Measurements from ENCODE around the gene SH2D1A. TPM values are rescaled to one million over a fixed set of nuclear protein-coding genes. Genes with fewer than 3 reads are reported as not detected.
A peak's percentile ranks its signal among the peaks of the same experiment; 100 is the strongest.

SH2D1A gene
- total RNA-seq, 6 donors from 2014 or later = 0.44 to 11.0 (median 1.5) TPM

- H3K27me3 ChIP-seq = no peaks in the 10 kb centered on the region
- H3K4me3 ChIP-seq = no peak overlapping the region
- no peak for ATAC-seq (ENCODE audit: low FRiP score in 2 of 2)
- TF ChIP-seq CTCF (IDR thresholded peaks at IDR 0.05) (no peak), POLR2AphosphoS5 (IDR thresholded peaks at IDR 0.05) (no peak), EP300 (IDR thresholded peaks at IDR 0.05) (no peak), POLR2A (IDR thresholded peaks at IDR 0.05) (no peak)
- H3K9me3 ChIP-seq = no peaks in the 10 kb centered on the region
- H3K36me3 ChIP-seq = no peaks in the 10 kb centered on the region
- no peaks in the 10 kb centered on the region for H3K4me1 ChIP-seq
- WGBS, 2 donors = 69 to 85% methylated on average over 4 of the region's 4 CpGs
- DNase-seq = no peak
- no peak overlapping the region for H3K27ac ChIP-seq
These were observed 2.1 kb upstream of the SH2D1A start for GRCh38 chrX:124344246-124344645.

- ATAC-seq (ENCODE audit: low FRiP score in 2 of 2) (no peak), DNase-seq (no peak)
- peak overlapping the region in 2 of 4 donors; percentile 36 to 71 for H3K27ac ChIP-seq
- H3K9me3 ChIP-seq = no peaks in the 10 kb centered on the region
- H3K27me3 ChIP-seq = no peaks in the 10 kb centered on the region
- TF ChIP-seq EP300 (IDR thresholded peaks at IDR 0.05) (no peak), CTCF (IDR thresholded peaks at IDR 0.05) (no peak), POLR2A (IDR thresholded peaks at IDR 0.05) (no peak), POLR2AphosphoS5 (IDR thresholded peaks at IDR 0.05) (no peak)
- H3K4me1 ChIP-seq = no peaks in the 10 kb centered on the region
- no peaks in the 10 kb centered on the region for H3K36me3 ChIP-seq
- H3K4me3 ChIP-seq = peak overlapping the region in 3 of 4 donors; percentile 5 to 19 (median 17)
- WGBS, 2 donors = 60 to 83% methylated on average over 1 to 15 of the region's 15 CpGs
These were observed 496 bp downstream of the SH2D1A start for GRCh38 chrX:124346877-124347241.

- WGBS, 2 donors = 69 to 85% methylated on average over 5 of the region's 5 CpGs
- no peak for DNase-seq
- Histone ChIP-seq H3K4me1 (no peaks in the 10 kb centered on the region), H3K27me3 (no peaks in the 10 kb centered on the region), H3K9me3 (no peaks in the 10 kb centered on the region), H3K27ac (peak overlapping the region in 2 of 4 donors; percentile 36 to 71), H3K36me3 (no peaks in the 10 kb centered on the region), H3K4me3 (no peak overlapping the region)
- ATAC-seq (ENCODE audit: low FRiP score in 2 of 2) = no peak
- TF ChIP-seq EP300 (IDR thresholded peaks at IDR 0.05) (no peak), CTCF (IDR thresholded peaks at IDR 0.05) (no peak), POLR2AphosphoS5 (IDR thresholded peaks at IDR 0.05) (no peak), POLR2A (IDR thresholded peaks at IDR 0.05) (no peak)
These were observed 879 bp downstream of the SH2D1A start for GRCh38 chrX:124347242-124347641.

GRCh38 chrX:124348182-124348581 is 1.8 kb downstream of the SH2D1A start:
- Histone ChIP-seq H3K27me3 (no peaks in the 10 kb centered on the region), H3K27ac (no peak overlapping the region), H3K4me1 (no peaks in the 10 kb centered on the region), H3K36me3 (no peaks in the 10 kb centered on the region), H3K9me3 (no peaks in the 10 kb centered on the region), H3K4me3 (no peak overlapping the region)
- TF ChIP-seq POLR2AphosphoS5 (IDR thresholded peaks at IDR 0.05) (no peak), EP300 (IDR thresholded peaks at IDR 0.05) (no peak), CTCF (IDR thresholded peaks at IDR 0.05) (no peak), POLR2A (IDR thresholded peaks at IDR 0.05) (no peak)
- ATAC-seq (ENCODE audit: low FRiP score in 2 of 2) = no peak
- DNase-seq = no peak
- WGBS, 2 donors = 66 to 80% methylated on average over 5 of the region's 5 CpGs

- ATAC-seq (ENCODE audit: low FRiP score in 2 of 2) = no peak
- TF ChIP-seq CTCF (IDR thresholded peaks at IDR 0.05) (no peak), EP300 (IDR thresholded peaks at IDR 0.05) (no peak), POLR2A (IDR thresholded peaks at IDR 0.05) (no peak)
- WGBS, 2 donors = 88 to 95% methylated on average over 6 of the region's 6 CpGs
- no peaks in the 10 kb centered on the region for H3K27me3 ChIP-seq
- no peaks in the 10 kb centered on the region for H3K36me3 ChIP-seq
- H3K27ac ChIP-seq = no peak overlapping the region
- DNase-seq = no peak
- no peaks in the 10 kb centered on the region for H3K9me3 ChIP-seq
- H3K4me1 ChIP-seq = no peaks in the 10 kb centered on the region
- H3K4me3 ChIP-seq = no peak overlapping the region
These were observed 2.6 kb downstream of the SH2D1A start for GRCh38 chrX:124348885-124349453.
